ACC112 (cell line): ENCODE results near the gene ZNF608.

Source experiments
- H2AFZ ChIP-seq: fragments of 200-600 bp; sonication (generic); one replicate; pipeline ENCODE4 v1.6.0; 2017; ENCODE audit warnings: antibody characterized with exemption, low read length; ENCODE audit not compliant: unreplicated experiment
- H3K27ac ChIP-seq: fragments of 200-600 bp; sonication (generic); 2 replicates; pipeline ENCODE4 v1.5.1; 2014; ENCODE audit warnings: low read depth, mild to moderate bottlenecking, antibody characterized with exemption, low read length, moderate library complexity
- H3K27me3 ChIP-seq: fragments of 200-600 bp; sonication (generic); 2 replicates; pipeline ENCODE4 v1.6.1; 2014; ENCODE audit warnings: mild to moderate bottlenecking, antibody characterized with exemption, low read length, moderate library complexity, mixed read lengths; ENCODE audit not compliant: insufficient read depth
- H3K36me3 ChIP-seq: fragments of 200-600 bp; sonication (generic); 2 replicates; pipeline ENCODE4 v1.6.1; 2016; ENCODE audit warnings: mild to moderate bottlenecking, antibody characterized with exemption, low read length, moderate library complexity, mixed read lengths; ENCODE audit not compliant: insufficient read depth
- H3K4me1 ChIP-seq: fragments of 200-600 bp; sonication (generic); one replicate; pipeline ENCODE4 v1.6.1; 2016; ENCODE audit warnings: low read length, mixed read lengths; ENCODE audit not compliant: insufficient read depth, unreplicated experiment, control insufficient read depth
- H3K4me3 ChIP-seq: fragments of 200-600 bp; sonication (generic); 2 replicates; pipeline ENCODE4 v1.5.1; 2014; ENCODE audit warnings: mild to moderate bottlenecking, low read depth, low read length
- H3K79me2 ChIP-seq: fragments of 200-600 bp; sonication (generic); one replicate; pipeline ENCODE4 v1.6.0; 2016; ENCODE audit warnings: low read length; ENCODE audit not compliant: control insufficient read depth, unreplicated experiment, insufficient read depth

The ZNF608 gene

GRCh38 chr5:124745928-124746915, at the start of gene ZNF608:
ZNF608 (minus strand) TSS chr5:124746639; CDS start chr5:124744989, 1,650 bp downstream.
- Histone ChIP-seq H3K4me3 (peak within 1 kb of the TSS; percentile 83), H3K79me2 (peaks cover 30% of the 10 kb centered on the region), H3K36me3 (no peaks in the 10 kb centered on the region), H3K27ac (peak within 1 kb of the TSS; percentile 84), H2AFZ (peak within 1 kb of the TSS; percentile 94), H3K4me1 (peaks cover 31% of the 10 kb centered on the region), H3K27me3 (no peaks in the 10 kb centered on the region)

GRCh38 chr5:124795829-124796228, 49.4 kb upstream of the ZNF608 start:
- H3K79me2 ChIP-seq = no peaks in the 10 kb centered on the region
- no peak overlapping the region for H3K27ac ChIP-seq
- no peaks in the 10 kb centered on the region for H3K27me3 ChIP-seq
- no peak overlapping the region for H2AFZ ChIP-seq
- H3K4me3 ChIP-seq = no peak overlapping the region
- H3K36me3 ChIP-seq = no peaks in the 10 kb centered on the region
- no peaks in the 10 kb centered on the region for H3K4me1 ChIP-seq

- H2AFZ ChIP-seq = no peak overlapping the region
- no peak overlapping the region for H3K27ac ChIP-seq
- H3K27me3 ChIP-seq = no peaks in the 10 kb centered on the region
- H3K79me2 ChIP-seq = no peaks in the 10 kb centered on the region
- no peaks in the 10 kb centered on the region for H3K36me3 ChIP-seq
- no peaks in the 10 kb centered on the region for H3K4me1 ChIP-seq
- no peak overlapping the region for H3K4me3 ChIP-seq
Measured at GRCh38 chr5:124790895-124791732, 44.7 kb upstream of the ZNF608 start.

GRCh38 chr5:124790301-124790894, 44.0 kb upstream of the ZNF608 start:
- no peaks in the 10 kb centered on the region for H3K4me1 ChIP-seq
- no peaks in the 10 kb centered on the region for H3K27me3 ChIP-seq
- H2AFZ ChIP-seq = no peak overlapping the region
- no peak overlapping the region for H3K4me3 ChIP-seq
- no peaks in the 10 kb centered on the region for H3K79me2 ChIP-seq
- no peaks in the 10 kb centered on the region for H3K36me3 ChIP-seq
- no peak overlapping the region for H3K27ac ChIP-seq

GRCh38 chr5:124789104-124789605, 42.7 kb upstream of the ZNF608 start:
- Histone ChIP-seq H2AFZ (no peak overlapping the region), H3K27ac (no peak overlapping the region)

GRCh38 chr5:124783794-124784193, 37.4 kb upstream of the ZNF608 start:
- Histone ChIP-seq H3K79me2 (no peaks in the 10 kb centered on the region), H2AFZ (no peak overlapping the region), H3K36me3 (no peaks in the 10 kb centered on the region), H3K4me3 (no peak overlapping the region), H3K27me3 (no peaks in the 10 kb centered on the region), H3K27ac (no peak overlapping the region), H3K4me1 (no peaks in the 10 kb centered on the region)

More at GRCh38 chr5:124789104-124789605, 42.7 kb upstream of the ZNF608 start:
- no peaks in the 10 kb centered on the region for H3K36me3 ChIP-seq
- H3K27me3 ChIP-seq = no peaks in the 10 kb centered on the region
- no peaks in the 10 kb centered on the region for H3K4me1 ChIP-seq
- H3K4me3 ChIP-seq = no peak overlapping the region
- H3K79me2 ChIP-seq = no peaks in the 10 kb centered on the region

GRCh38 chr5:124783285-124783684, 36.8 kb upstream of the ZNF608 start:
- no peaks in the 10 kb centered on the region for H3K27me3 ChIP-seq
- H3K36me3 ChIP-seq = no peaks in the 10 kb centered on the region
- no peak overlapping the region for H3K27ac ChIP-seq
- no peaks in the 10 kb centered on the region for H3K4me1 ChIP-seq
- H3K79me2 ChIP-seq = no peaks in the 10 kb centered on the region
- H2AFZ ChIP-seq = no peak overlapping the region
- H3K4me3 ChIP-seq = no peak overlapping the region

GRCh38 chr5:124782262-124782661, 35.8 kb upstream of the ZNF608 start:
- Histone ChIP-seq H3K79me2 (no peaks in the 10 kb centered on the region), H3K27ac (no peak overlapping the region), H3K4me1 (no peaks in the 10 kb centered on the region)

GRCh38 chr5:124780011-124780410, 33.6 kb upstream of the ZNF608 start:
- H3K27me3 ChIP-seq = no peaks in the 10 kb centered on the region
- no peak overlapping the region for H2AFZ ChIP-seq
- H3K79me2 ChIP-seq = no peaks in the 10 kb centered on the region
- H3K4me1 ChIP-seq = no peaks in the 10 kb centered on the region
- H3K36me3 ChIP-seq = no peaks in the 10 kb centered on the region
- H3K4me3 ChIP-seq = no peak overlapping the region
- H3K27ac ChIP-seq = no peak overlapping the region

More at GRCh38 chr5:124782262-124782661, 35.8 kb upstream of the ZNF608 start:
- H3K36me3 ChIP-seq = no peaks in the 10 kb centered on the region
- no peak overlapping the region for H2AFZ ChIP-seq
- H3K27me3 ChIP-seq = no peaks in the 10 kb centered on the region
- H3K4me3 ChIP-seq = no peak overlapping the region
